Brain microvascular endothelial cell (primary cell): Measurements from ENCODE around the gene TBCC.
"Not testable (repeated sequence)": the region's sequence is repeated elsewhere in the genome, so short reads cannot be mapped to it uniquely, and the experiment has no call there.

Source experiments
- DNase-seq: peaks from one replicate; pipeline ENCODE4 v3.0.0-alpha.2; 2020
- H3K27ac ChIP-seq: fragments of 250-450 bp; sonication (Bioruptor Pico); 2 replicates; pipeline ENCODE4 v1.5.1; 2020; ENCODE audit warnings: mild to moderate bottlenecking, moderate library complexity
- H3K27me3 ChIP-seq: fragments of 250-450 bp; sonication (Bioruptor Pico); replicated peaks from 2 replicates; pipeline ENCODE4 v1.5.1; 2020; ENCODE audit warnings: mild to moderate bottlenecking
- H3K36me3 ChIP-seq: fragments of 250-450 bp; sonication (Bioruptor Pico); replicated peaks from 2 replicates; pipeline ENCODE4 v1.5.1; 2020; ENCODE audit warnings: mild to moderate bottlenecking
- H3K4me3 ChIP-seq: 2 replicates; pipeline ENCODE4 v1.5.1; 2011; ENCODE audit warnings: low read depth, mild to moderate bottlenecking, control low read depth, low read length, moderate library complexity
- in situ Hi-C: cut with HindIII; loops from 2 replicates; pipeline ENCODE4 v1.10.0; 2017; ENCODE audit warnings: low sequenced_read_pairs, low pct_ligation_motif_present
- TF ChIP-seq, protein P1 (sequence below): IDR thresholded peaks from 2 replicates; pipeline ENCODE4 v1.5.1; 2011; ENCODE audit warnings: low read depth, mild to moderate bottlenecking, moderate library complexity, low read length, control low read depth, inconsistent platforms; ENCODE audit errors: missing control alignments

TBCC gene

GRCh38 chr6:42777126-42777822, 31.4 kb upstream of the TBCC start:
- TF ChIP-seq, protein P1, sequence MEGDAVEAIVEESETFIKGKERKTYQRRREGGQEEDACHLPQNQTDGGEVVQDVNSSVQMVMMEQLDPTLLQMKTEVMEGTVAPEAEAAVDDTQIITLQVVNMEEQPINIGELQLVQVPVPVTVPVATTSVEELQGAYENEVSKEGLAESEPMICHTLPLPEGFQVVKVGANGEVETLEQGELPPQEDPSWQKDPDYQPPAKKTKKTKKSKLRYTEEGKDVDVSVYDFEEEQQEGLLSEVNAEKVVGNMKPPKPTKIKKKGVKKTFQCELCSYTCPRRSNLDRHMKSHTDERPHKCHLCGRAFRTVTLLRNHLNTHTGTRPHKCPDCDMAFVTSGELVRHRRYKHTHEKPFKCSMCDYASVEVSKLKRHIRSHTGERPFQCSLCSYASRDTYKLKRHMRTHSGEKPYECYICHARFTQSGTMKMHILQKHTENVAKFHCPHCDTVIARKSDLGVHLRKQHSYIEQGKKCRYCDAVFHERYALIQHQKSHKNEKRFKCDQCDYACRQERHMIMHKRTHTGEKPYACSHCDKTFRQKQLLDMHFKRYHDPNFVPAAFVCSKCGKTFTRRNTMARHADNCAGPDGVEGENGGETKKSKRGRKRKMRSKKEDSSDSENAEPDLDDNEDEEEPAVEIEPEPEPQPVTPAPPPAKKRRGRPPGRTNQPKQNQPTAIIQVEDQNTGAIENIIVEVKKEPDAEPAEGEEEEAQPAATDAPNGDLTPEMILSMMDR, result no peak
- no peak overlapping the region for H3K27ac ChIP-seq
- in situ Hi-C loops, result no loop called here
- H3K27me3 ChIP-seq, result no peaks in the 10 kb centered on the region
- no peaks in the 10 kb centered on the region for H3K36me3 ChIP-seq
- DNase-seq, result peak; percentile 21
- no peak overlapping the region for H3K4me3 ChIP-seq

- in situ Hi-C loops, H3K27ac ChIP-seq, H3K27me3 ChIP-seq, DNase-seq, H3K4me3 ChIP-seq, H3K36me3 ChIP-seq: not testable (repeated sequence)
Observed at GRCh38 chr6:42774821-42775487, 29.1 kb upstream of the TBCC start.

- no peaks in the 10 kb centered on the region for H3K36me3 ChIP-seq
- no peak overlapping the region for H3K4me3 ChIP-seq
- TF ChIP-seq, protein P1, result no peak
- H3K27ac ChIP-seq, result no peak overlapping the region
- no peaks in the 10 kb centered on the region for H3K27me3 ChIP-seq
- in situ Hi-C loops, result no loop called here
- DNase-seq, result no peak
Observed at GRCh38 chr6:42774201-42774600, 28.3 kb upstream of the TBCC start.

DNA sequence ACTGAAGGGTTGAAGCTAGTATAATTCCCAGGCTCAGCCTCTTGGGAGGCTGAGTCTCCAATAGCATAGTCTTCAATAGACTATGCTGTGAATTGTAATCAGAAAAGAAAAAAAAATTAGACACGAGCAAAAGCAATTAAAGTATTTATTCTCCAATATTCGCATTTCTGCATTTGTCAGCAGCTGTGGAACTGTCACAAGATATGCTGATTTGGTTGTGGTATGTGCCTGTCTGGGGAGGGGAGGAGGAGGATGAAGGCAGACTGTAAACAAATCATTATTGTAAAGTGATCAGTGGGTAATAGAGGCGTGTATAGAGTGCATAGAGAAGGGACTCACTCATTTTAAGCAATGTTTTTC, 25.8 kb upstream of the TBCC start:
- Histone ChIP-seq H3K4me3 (no peak overlapping the region), H3K27me3 (no peaks in the 10 kb centered on the region), H3K36me3 (no peaks in the 10 kb centered on the region), H3K27ac (no peak overlapping the region)
- in situ Hi-C loops, result no loop called here
- DNase-seq, result no peak
- TF ChIP-seq, protein P1, result no peak

GRCh38 chr6:42769836-42770235, 23.9 kb upstream of the TBCC start:
- H3K4me3 ChIP-seq, result no peak overlapping the region
- no peaks in the 10 kb centered on the region for H3K36me3 ChIP-seq
- TF ChIP-seq, protein P1, result no peak
- in situ Hi-C loops, result no loop called here
- H3K27me3 ChIP-seq, result no peaks in the 10 kb centered on the region
- H3K27ac ChIP-seq, result no peak overlapping the region
- no peak for DNase-seq

- H3K27me3 ChIP-seq, result no peaks in the 10 kb centered on the region
- DNase-seq, result no peak
- no peak overlapping the region for H3K4me3 ChIP-seq
- no peaks in the 10 kb centered on the region for H3K36me3 ChIP-seq
- H3K27ac ChIP-seq, result no peak overlapping the region
- TF ChIP-seq, protein P1, result no peak
- in situ Hi-C loops, result no loop called here
Observed at GRCh38 chr6:42769051-42769450, 23.1 kb upstream of the TBCC start.
